ENCODE results near the gene B3GNT4. TPM values are rescaled to one million over a fixed set of nuclear protein-coding genes. Genes with fewer than 3 reads are reported as not detected.

Gene B3GNT4
- total RNA-seq, 1 donor from 2014 or later = 0.58 TPM

GRCh38 chr12:122232691-122233090 is 29.2 kb downstream of the B3GNT4 start:
- DNase-seq (ENCODE audit: low read depth) = no peak
- no peak overlapping the region for H3K4me3 ChIP-seq (ENCODE audit: low read depth, low read length)
- TF ChIP-seq CTCF (conservative IDR thresholded peaks at IDR 0.05; ENCODE audit: low read depth, low read length) = no peak

- DNase-seq (ENCODE audit: low read depth) = no peak
- H3K4me3 ChIP-seq (ENCODE audit: low read depth, low read length) = no peak overlapping the region
- no peak for TF ChIP-seq CTCF (conservative IDR thresholded peaks at IDR 0.05; ENCODE audit: low read depth, low read length)
Measured at GRCh38 chr12:122235741-122236140, 32.2 kb downstream of the B3GNT4 start.

GRCh38 chr12:122238861-122239260 is 35.4 kb downstream of the B3GNT4 start:
- H3K4me3 ChIP-seq (ENCODE audit: low read depth, low read length) = no peak overlapping the region
- no peak for TF ChIP-seq CTCF (conservative IDR thresholded peaks at IDR 0.05; ENCODE audit: low read depth, low read length)
- DNase-seq (ENCODE audit: low read depth) = no peak

- no peak overlapping the region for H3K4me3 ChIP-seq (ENCODE audit: low read depth, low read length)
- DNase-seq (ENCODE audit: low read depth) = no peak
- no peak for TF ChIP-seq CTCF (conservative IDR thresholded peaks at IDR 0.05; ENCODE audit: low read depth, low read length)
Measured at GRCh38 chr12:122243965-122244364, 40.5 kb downstream of the B3GNT4 start.

- no peak overlapping the region for H3K4me3 ChIP-seq (ENCODE audit: low read depth, low read length)
- DNase-seq (ENCODE audit: low read depth) = no peak
- TF ChIP-seq CTCF (conservative IDR thresholded peaks at IDR 0.05; ENCODE audit: low read depth, low read length) = no peak
Measured at GRCh38 chr12:122244565-122245371, 41.3 kb downstream of the B3GNT4 start.

GRCh38 chr12:122245553-122245952 is 42.0 kb downstream of the B3GNT4 start:
- H3K4me3 ChIP-seq (ENCODE audit: low read depth, low read length) = no peak overlapping the region
- no peak for TF ChIP-seq CTCF (conservative IDR thresholded peaks at IDR 0.05; ENCODE audit: low read depth, low read length)
- DNase-seq (ENCODE audit: low read depth) = no peak

GRCh38 chr12:122250047-122250446 is 46.5 kb downstream of the B3GNT4 start:
- no peak for TF ChIP-seq CTCF (conservative IDR thresholded peaks at IDR 0.05; ENCODE audit: low read depth, low read length)
- DNase-seq (ENCODE audit: low read depth) = no peak
- no peak overlapping the region for H3K4me3 ChIP-seq (ENCODE audit: low read depth, low read length)

All from epithelial cell of proximal tubule (primary cell).